ENCODE results near the gene ABCC9.
A peak's percentile ranks its signal among the peaks of the same experiment; 100 is the strongest.

DNA sequence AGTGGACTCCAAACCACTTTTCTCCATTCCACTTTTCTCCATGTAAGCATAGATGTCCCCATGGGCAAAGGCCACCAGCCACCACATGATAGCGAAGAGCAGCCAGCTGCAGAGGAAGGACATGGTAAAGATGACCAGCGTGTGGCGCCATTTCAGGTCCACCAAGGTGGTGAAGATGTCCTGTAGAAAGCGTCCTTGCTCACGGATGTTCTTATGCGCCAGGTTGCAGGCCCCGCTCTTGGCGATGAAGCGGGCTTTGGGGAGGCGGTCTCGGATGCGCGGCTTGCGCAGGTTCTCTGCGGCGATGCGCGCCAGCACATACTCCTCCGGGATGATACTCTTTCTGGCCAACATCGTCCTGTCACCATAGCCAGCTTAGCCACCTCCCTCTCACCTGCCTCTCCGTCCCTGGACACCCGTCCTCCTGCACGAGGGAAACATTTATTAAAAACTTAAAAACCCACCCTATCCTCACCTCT lies 167.9 kb downstream of the ABCC9 start:
- no peak for TF ChIP-seq RCOR1 (IDR thresholded peaks at IDR 0.05; ENCODE audit: low read length)
- TF ChIP-seq TAF1 (IDR thresholded peaks at IDR 0.05; ENCODE audit: borderline replicate concordance, low read depth, low read length) = no peak
- peak; percentile 52 for TF ChIP-seq RAD21 (IDR thresholded peaks at IDR 0.05; ENCODE audit: low read length)
- TF ChIP-seq, protein P1, sequence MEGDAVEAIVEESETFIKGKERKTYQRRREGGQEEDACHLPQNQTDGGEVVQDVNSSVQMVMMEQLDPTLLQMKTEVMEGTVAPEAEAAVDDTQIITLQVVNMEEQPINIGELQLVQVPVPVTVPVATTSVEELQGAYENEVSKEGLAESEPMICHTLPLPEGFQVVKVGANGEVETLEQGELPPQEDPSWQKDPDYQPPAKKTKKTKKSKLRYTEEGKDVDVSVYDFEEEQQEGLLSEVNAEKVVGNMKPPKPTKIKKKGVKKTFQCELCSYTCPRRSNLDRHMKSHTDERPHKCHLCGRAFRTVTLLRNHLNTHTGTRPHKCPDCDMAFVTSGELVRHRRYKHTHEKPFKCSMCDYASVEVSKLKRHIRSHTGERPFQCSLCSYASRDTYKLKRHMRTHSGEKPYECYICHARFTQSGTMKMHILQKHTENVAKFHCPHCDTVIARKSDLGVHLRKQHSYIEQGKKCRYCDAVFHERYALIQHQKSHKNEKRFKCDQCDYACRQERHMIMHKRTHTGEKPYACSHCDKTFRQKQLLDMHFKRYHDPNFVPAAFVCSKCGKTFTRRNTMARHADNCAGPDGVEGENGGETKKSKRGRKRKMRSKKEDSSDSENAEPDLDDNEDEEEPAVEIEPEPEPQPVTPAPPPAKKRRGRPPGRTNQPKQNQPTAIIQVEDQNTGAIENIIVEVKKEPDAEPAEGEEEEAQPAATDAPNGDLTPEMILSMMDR (IDR thresholded peaks at IDR 0.05) = peak; percentile 29
- TF ChIP-seq, protein P2, sequence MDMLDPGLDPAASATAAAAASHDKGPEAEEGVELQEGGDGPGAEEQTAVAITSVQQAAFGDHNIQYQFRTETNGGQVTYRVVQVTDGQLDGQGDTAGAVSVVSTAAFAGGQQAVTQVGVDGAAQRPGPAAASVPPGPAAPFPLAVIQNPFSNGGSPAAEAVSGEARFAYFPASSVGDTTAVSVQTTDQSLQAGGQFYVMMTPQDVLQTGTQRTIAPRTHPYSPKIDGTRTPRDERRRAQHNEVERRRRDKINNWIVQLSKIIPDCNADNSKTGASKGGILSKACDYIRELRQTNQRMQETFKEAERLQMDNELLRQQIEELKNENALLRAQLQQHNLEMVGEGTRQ (IDR thresholded peaks at IDR 0.05; ENCODE audit: borderline replicate concordance, low read depth, low read length) = no peak
